KMS-11 (cell line): ENCODE measurements around the gene SMIM24.

Experiments used
- H2AFZ ChIP-seq: fragments of 200-600 bp; sonication (generic); 2 replicates; pipeline ENCODE4 v1.6.1; 2016; ENCODE audit warnings: antibody characterized with exemption, mixed run types, low read depth
- H3K27ac ChIP-seq: fragments of 200-600 bp; sonication (generic); 2 replicates; pipeline ENCODE4 v1.6.1; 2016; ENCODE audit warnings: mild to moderate bottlenecking, mixed run types
- H3K27me3 ChIP-seq: fragments of 200-600 bp; sonication (generic); 2 replicates; pipeline ENCODE4 v1.6.1; 2017; ENCODE audit warnings: mild to moderate bottlenecking, low read depth, mixed run types, moderate library complexity; ENCODE audit not compliant: insufficient read depth
- H3K36me3 ChIP-seq: fragments of 200-600 bp; sonication (generic); 2 replicates; pipeline ENCODE4 v1.6.1; 2017; ENCODE audit warnings: mild to moderate bottlenecking, mixed run types; ENCODE audit not compliant: insufficient read depth
- H3K4me1 ChIP-seq: fragments of 200-600 bp; sonication (generic); 2 replicates; pipeline ENCODE4 v1.6.1; 2016; ENCODE audit warnings: mild to moderate bottlenecking, low read depth, mixed run types; ENCODE audit not compliant: poor library complexity, severe bottlenecking
- H3K4me2 ChIP-seq: fragments of 200-600 bp; sonication (generic); 2 replicates; pipeline ENCODE4 v1.7.0; 2016; ENCODE audit warnings: mild to moderate bottlenecking, mixed run types
- H3K4me3 ChIP-seq: fragments of 200-600 bp; sonication (generic); IDR thresholded peaks from 2 replicates; pipeline ENCODE4 v1.6.1; 2017; ENCODE audit warnings: low read depth, low read length, mixed read lengths; ENCODE audit not compliant: insufficient read depth
- H3K79me2 ChIP-seq: fragments of 200-600 bp; sonication (generic); 2 replicates; pipeline ENCODE4 v1.6.1; 2016; ENCODE audit warnings: low read depth, mixed run types; ENCODE audit not compliant: insufficient read depth
- H3K9ac ChIP-seq: fragments of 200-600 bp; sonication (generic); 2 replicates; pipeline ENCODE4 v1.6.1; 2016; ENCODE audit warnings: mild to moderate bottlenecking, mixed run types
- H4K20me1 ChIP-seq: fragments of 200-600 bp; sonication (generic); 2 replicates; pipeline ENCODE4 v1.6.1; 2016; ENCODE audit warnings: mild to moderate bottlenecking, mixed run types; ENCODE audit not compliant: insufficient read depth
- CTCF ChIP-seq: fragments of 200-600 bp; sonication (generic); conservative IDR thresholded peaks from 2 replicates; pipeline ENCODE4 v1.6.1; 2017; ENCODE audit warnings: low read depth, mild to moderate bottlenecking, antibody characterized with exemption, low read length, moderate library complexity, mixed read lengths

SMIM24 gene

GRCh38 chr19:3444695-3445234 lies 35.6 kb downstream of the SMIM24 start:
- H3K9ac ChIP-seq, result no peak overlapping the region
- no peak for TF ChIP-seq CTCF
- no peaks in the 10 kb centered on the region for H3K36me3 ChIP-seq
- no peak overlapping the region for H3K4me2 ChIP-seq
- no peaks in the 10 kb centered on the region for H3K27me3 ChIP-seq
- H3K4me1 ChIP-seq, result no peaks in the 10 kb centered on the region
- H3K27ac ChIP-seq, result no peak overlapping the region
- H2AFZ ChIP-seq, result no peak overlapping the region
- H4K20me1 ChIP-seq, result no peaks in the 10 kb centered on the region
- H3K79me2 ChIP-seq, result no peaks in the 10 kb centered on the region
- no peak overlapping the region for H3K4me3 ChIP-seq

GRCh38 chr19:3443840-3444694 lies 36.3 kb downstream of the SMIM24 start:
- Histone ChIP-seq H3K4me2 (no peak overlapping the region), H3K36me3 (no peaks in the 10 kb centered on the region), H3K4me3 (no peak overlapping the region), H4K20me1 (no peaks in the 10 kb centered on the region), H3K4me1 (no peaks in the 10 kb centered on the region), H3K9ac (no peak overlapping the region), H3K79me2 (no peaks in the 10 kb centered on the region), H2AFZ (no peak overlapping the region), H3K27me3 (no peaks in the 10 kb centered on the region), H3K27ac (no peak overlapping the region)
- TF ChIP-seq CTCF, result no peak

GRCh38 chr19:3442487-3443071 lies 37.7 kb downstream of the SMIM24 start:
- no peak overlapping the region for H3K4me2 ChIP-seq
- no peaks in the 10 kb centered on the region for H3K27me3 ChIP-seq
- H3K4me1 ChIP-seq, result no peaks in the 10 kb centered on the region
- no peaks in the 10 kb centered on the region for H4K20me1 ChIP-seq
- H3K4me3 ChIP-seq, result no peak overlapping the region
- H3K9ac ChIP-seq, result no peak overlapping the region
- no peaks in the 10 kb centered on the region for H3K79me2 ChIP-seq
- H3K36me3 ChIP-seq, result no peaks in the 10 kb centered on the region; the same call in 1 of the 2 replicates
- no peak for TF ChIP-seq CTCF
- no peak overlapping the region for H3K27ac ChIP-seq
- H2AFZ ChIP-seq, result no peak overlapping the region

- H3K9ac ChIP-seq, result no peak overlapping the region
- H3K4me3 ChIP-seq, result no peak overlapping the region
- no peaks in the 10 kb centered on the region for H3K79me2 ChIP-seq
- H3K4me1 ChIP-seq, result no peaks in the 10 kb centered on the region
- H3K36me3 ChIP-seq, result no peaks in the 10 kb centered on the region; the same call in 1 of the 2 replicates
- no peak overlapping the region for H2AFZ ChIP-seq
- TF ChIP-seq CTCF, result no peak
- H4K20me1 ChIP-seq, result no peaks in the 10 kb centered on the region
- H3K27ac ChIP-seq, result no peak overlapping the region
- no peak overlapping the region for H3K4me2 ChIP-seq
- no peaks in the 10 kb centered on the region for H3K27me3 ChIP-seq
Measured at GRCh38 chr19:3441986-3442329, 38.4 kb downstream of the SMIM24 start.
